GM12873 (cell line): ENCODE data around the gene ANKRD11.

Experiments used
- CTCF ChIP-seq: IDR thresholded peaks from 2 replicates; pipeline ENCODE4 v1.5.1; 2012; ENCODE audit warnings: low read depth, mild to moderate bottlenecking, moderate library complexity, low read length, control low read depth; ENCODE audit not compliant: insufficient read depth; ENCODE audit errors: missing control alignments

Gene ANKRD11

GRCh38 chr16:89277641-89278341, 212.6 kb downstream of the ANKRD11 start:
- TF ChIP-seq CTCF: no peak

- TF ChIP-seq CTCF: no peak
Measured at GRCh38 chr16:89277049-89277448, 213.3 kb downstream of the ANKRD11 start.

GRCh38 chr16:89275837-89276720, 214.3 kb downstream of the ANKRD11 start:
- TF ChIP-seq CTCF: no peak

GRCh38 chr16:89275284-89275584, 215.1 kb downstream of the ANKRD11 start:
- TF ChIP-seq CTCF: no peak

GRCh38 chr16:89274561-89275283, 215.6 kb downstream of the ANKRD11 start:
- no peak for TF ChIP-seq CTCF

- TF ChIP-seq CTCF: no peak
Measured at GRCh38 chr16:89273741-89274472, 216.5 kb downstream of the ANKRD11 start.
